HepG2 (cell line): ENCODE data around the gene PAEP. TPM values are rescaled to one million over a fixed set of nuclear protein-coding genes. Genes with fewer than 3 reads are reported as not detected.

Experiments used
- ATAC-seq: fragments of 200-7000 bp; cut with Tn5 transposase; 3 replicates; pipeline ENCODE4 v1.9.1; 2020; ENCODE audit warnings: mild to moderate bottlenecking, moderate library complexity
- BruUV-seq: library from RNA; stranded (reverse); fragments of 400-500 nt; replicated peaks from 2 replicates; lab custom pipeline; 2021; lab: Mats Ljungman, UMichigan
- CTCF ChIA-PET: fragments of 300-600 bp; formaldehyde crosslinking; extraction: SDS; loops from one replicate; lab custom pipeline; 2021; ENCODE audit warnings: low total read pairs, inconsistent platforms, low intra/inter-chr PET ratio; lab: Yijun Ruan, JAX
- POLR2A ChIA-PET: fragments of 350-600 bp; sonication (Branson Sonifier 250); formaldehyde crosslinking; loops from one replicate; lab custom pipeline; 2020; ENCODE audit warnings: antibody characterized with exemption, inconsistent platforms; lab: Yijun Ruan, JAX
- DNase-seq: peaks from one replicate; pipeline ENCODE4 v3.0.0-alpha.2; 2015; ENCODE audit warnings: low spot score
- FAIRE-seq: peaks from 3 replicates; lab custom pipeline; 2011; peaks lifted over from hg19 to GRCh38; lab: Jason Lieb, UNC
- H2AFZ ChIP-seq: one replicate; pipeline ENCODE4 v1.6.1; 2011; ENCODE audit warnings: low read length, inconsistent platforms
- H3K27ac ChIP-seq: fragments of 300-600 bp; 3 replicates; pipeline ENCODE4 v1.8.0; 2011; ENCODE audit warnings: mixed run types, mild to moderate bottlenecking, mixed read lengths, low read length, inconsistent platforms; ENCODE audit not compliant: insufficient read depth; ENCODE audit errors: extremely low read length
- H3K27me3 ChIP-seq, 2 experiments: fragments of 200-600 bp in 1 of 2; 2 replicates in 1 of 2; 3 replicates in 1 of 2; pipeline versions ENCODE4 v1.6.0 to v1.8.0; 2011; ENCODE audit warnings: low read length in 2 of 2, mild to moderate bottlenecking in 2 of 2, moderate library complexity in 2 of 2, inconsistent platforms in 1 of 2; ENCODE audit not compliant: insufficient read depth in 2 of 2, control insufficient read depth in 1 of 2
- H3K36me3 ChIP-seq, 2 experiments: fragments of 200-600 bp in 1 of 2; replicated peaks in 1 of 2; 2 replicates in 1 of 2; 3 replicates in 1 of 2; pipeline versions ENCODE4 v1.5.1 to v1.8.0; 2011; ENCODE audit warnings: low read length in 2 of 2, inconsistent platforms in 1 of 2; ENCODE audit not compliant: insufficient read depth in 2 of 2, control insufficient read depth in 1 of 2
- H3K4me1 ChIP-seq: 2 replicates; pipeline ENCODE4 v1.5.1; 2012; ENCODE audit warnings: low read length, inconsistent platforms; ENCODE audit not compliant: insufficient read depth
- H3K4me2 ChIP-seq: 2 replicates; pipeline ENCODE4 v1.6.0; 2011; ENCODE audit warnings: low read depth, low read length, inconsistent platforms
- H3K4me3 ChIP-seq, 3 experiments: fragments of 200-600 bp in 1 of 3; sonication (generic), shearing (Covaris generic) in 1 of 3; replicated peaks in 1 of 3; 2 replicates each; pipeline ENCODE4 v1.5.1; 2011 to 2016; ENCODE audit warnings: low read length in 3 of 3, inconsistent platforms in 2 of 3, low read depth in 2 of 3, mild to moderate bottlenecking in 2 of 3, control low read depth in 1 of 3, mixed read lengths in 1 of 3; ENCODE audit not compliant: insufficient read depth in 1 of 3
- H3K79me2 ChIP-seq: one replicate; pipeline ENCODE4 v1.6.1; 2011; ENCODE audit warnings: low read length, inconsistent platforms; ENCODE audit not compliant: insufficient read depth
- H3K9ac ChIP-seq: 2 replicates; pipeline ENCODE4 v1.6.0; 2011; ENCODE audit warnings: mild to moderate bottlenecking, low read depth, low read length, inconsistent platforms; ENCODE audit not compliant: insufficient read depth
- H3K9me3 ChIP-seq: 2 replicates; pipeline ENCODE4 v1.5.1; 2012; ENCODE audit warnings: mild to moderate bottlenecking, low read length
- H4K20me1 ChIP-seq: 2 replicates; pipeline ENCODE4 v1.6.0; 2011; ENCODE audit warnings: inconsistent platforms, mild to moderate bottlenecking, low read length, moderate library complexity; ENCODE audit not compliant: insufficient read depth
- ATF7 ChIP-seq, 2 experiments: fragments of 450-650 bp in 1 of 2; sonication (generic) in 1 of 2; formaldehyde crosslinking in 1 of 2; IDR thresholded peaks; 2 replicates each; pipeline versions ENCODE4 v1.4.0 to v1.6.1; 2016 to 2020; ENCODE audit warnings: antibody characterized with exemption in 1 of 2, mild to moderate bottlenecking in 1 of 2, missing genetic modification reagents in 1 of 2
- CREB1 ChIP-seq, 2 experiments: fragments of 450-650 bp in 1 of 2; IDR thresholded peaks; 2 replicates each; pipeline ENCODE4 v1.6.1; 2016 to 2017; ENCODE audit warnings: control low read depth in 1 of 2, mild to moderate bottlenecking in 1 of 2, missing compliant biosample characterization in 1 of 2, missing genetic modification characterization in 1 of 2
- SKI ChIP-seq: fragments of 450-650 bp; IDR thresholded peaks from one replicate; pipeline ENCODE4 v1.6.1; 2018; ENCODE audit warnings: mild to moderate bottlenecking; ENCODE audit not compliant: partially characterized antibody
- ZBTB38 ChIP-seq: sonication (generic); formaldehyde crosslinking; IDR thresholded peaks from 2 replicates; pipeline ENCODE4 v1.5.1; 2020; ENCODE audit warnings: mild to moderate bottlenecking, missing genetic modification reagents
- ZNF275 ChIP-seq: sonication (generic); formaldehyde crosslinking; IDR thresholded peaks from 2 replicates; pipeline ENCODE4 v1.8.0; 2022; ENCODE audit warnings: missing genetic modification reagents, mild to moderate bottlenecking, inconsistent platforms, borderline replicate concordance
- ZNF337 ChIP-seq: sonication (generic); formaldehyde crosslinking; IDR thresholded peaks from 2 replicates; pipeline ENCODE4 v1.5.1; 2020; ENCODE audit warnings: missing genetic modification reagents, low read depth, mild to moderate bottlenecking, borderline replicate concordance
- ZNF670 ChIP-seq: sonication (generic); formaldehyde crosslinking; IDR thresholded peaks from 2 replicates; pipeline ENCODE4 v1.8.0; 2022; ENCODE audit warnings: mild to moderate bottlenecking, missing genetic modification reagents, borderline replicate concordance
- WGBS: methylation state at CpG from one replicate; pipeline ENCODE4 v1.1.6; 2017; ENCODE audit warnings: low lambda C conversion rate; 5-methylcytosine and 5-hydroxymethylcytosine counted together
- in situ Hi-C: cut with HindIII; loops from 2 replicates; pipeline ENCODE4 v1.10.0; 2017; ENCODE audit warnings: low pct_unique_long_range_greater_than_20kb; ENCODE audit not compliant: extremely low pct_ligation_motif_present
- intact Hi-C: fragments of 100-400 bp; cut with micrococcal nuclease; formaldehyde crosslinking; loops from one replicate; pipeline ENCODE4 v1.10.0; 2022; ENCODE audit not compliant: unreplicated experiment
- polyA plus RNA-seq, 8 experiments: library from polyadenylated mRNA; depleted of rRNA in 3 of 8; stranded (reverse) in 7 of 8; unstranded in 1 of 8; fragments of >200 nt; fragmentation: Illumina TruSeq in 4 of 8; extraction: Trizol in 4 of 8; gene quantifications; 2 replicates each; pipeline versions ENCODE4 v1.2.1 to v1.2.3, GENCODE V29; 2011 to 2016; ENCODE audit warnings: low read depth in 4 of 8, missing spikeins in 1 of 8, mixed read lengths in 1 of 8; ENCODE audit not compliant: insufficient read depth in 1 of 8
- total RNA-seq, 5 experiments: library from RNA; depleted of rRNA; stranded (reverse); fragments of >200 nt; fragmentation: Illumina TruSeq; extraction: Trizol; gene quantifications; 2 replicates each; pipeline ENCODE4 v1.2.3, GENCODE V29; 2016; ENCODE audit warnings: low read depth in 1 of 5

PAEP gene
- total and polyA plus RNA-seq, 2 of the 13 experiments (the other 11 are each of a cell fraction or from before 2014, with no cell fraction given), result 0.75 to 10.8 TPM

GRCh38 chr9:135609366-135609955 is 47.9 kb downstream of the PAEP start (continued):
- no peak for TF ChIP-seq ZNF275 (CRISPR knock-in tag)

- Histone ChIP-seq H3K79me2 (no peaks in the 10 kb centered on the region), H2AFZ (no peak overlapping the region), H3K27me3 (peaks cover 24 to 54% of the 10 kb centered on the region in 2 experiments; a peak in 4 of 5 replicates), H3K36me3 (no peaks in the 10 kb centered on the region), H4K20me1 (no peaks in the 10 kb centered on the region), H3K4me3 (no peak overlapping the region), H3K4me2 (no peak overlapping the region), H3K4me1 (no peaks in the 10 kb centered on the region), H3K9ac (no peak overlapping the region), H3K9me3 (no peaks in the 10 kb centered on the region), H3K27ac (no peak overlapping the region)
- in situ Hi-C loops, result no loop called here
- CTCF ChIA-PET, result no interaction called here
- POLR2A ChIA-PET, result no interaction called here
- no peak for DNase-seq
- WGBS, result 0% methylated on average over 7 of the region's 13 CpGs
- no peak for ATAC-seq
- TF ChIP-seq ZNF670 (CRISPR knock-in tag), result no peak
- no peak for TF ChIP-seq ZBTB38
- TF ChIP-seq ZNF337, result no peak
- peak; percentile 91 for TF ChIP-seq ATF7 (IDR thresholded peaks at IDR 0.05)
- TF ChIP-seq ATF7 (CRISPR knock-in tag; IDR thresholded peaks at IDR 0.05), result no peak
- TF ChIP-seq CREB1 (IDR thresholded peaks at IDR 0.05), result peak; percentile 85
- no peak for TF ChIP-seq CREB1 (CRISPR knock-in tag; IDR thresholded peaks at IDR 0.05)
- no peak for TF ChIP-seq SKI
- BruUV-seq, result no TSS peak
- FAIRE-seq, result no peak
- intact Hi-C loops, result no loop called here
Measured at GRCh38 chr9:135610290-135611141, 49.0 kb downstream of the PAEP start.
